ENCODE data around the gene COL23A1.
A peak's percentile ranks its signal among the peaks of the same experiment; 100 is the strongest.
"Not testable (repeated sequence)": the region's sequence is repeated elsewhere in the genome, so short reads cannot be mapped to it uniquely, and the experiment has no call there.

Gene COL23A1

GRCh38 chr5:178267876-178268275 lies 322.3 kb downstream of the COL23A1 start:
- no peaks in the 10 kb centered on the region for H3K4me1 Mint-ChIP-seq
- H3K27ac Mint-ChIP-seq: no peak overlapping the region

GRCh38 chr5:178267245-178267644 lies 322.9 kb downstream of the COL23A1 start:
- H3K27me3 Mint-ChIP-seq: peaks cover 4% of the 10 kb centered on the region
- H3K9me3 Mint-ChIP-seq: peaks cover 9% of the 10 kb centered on the region
- no peaks in the 10 kb centered on the region for H3K36me3 Mint-ChIP-seq
- no peaks in the 10 kb centered on the region for H3K4me1 Mint-ChIP-seq
- no peak overlapping the region for H3K27ac Mint-ChIP-seq
- ATAC-seq: no peak
- no peak overlapping the region for H3K4me3 Mint-ChIP-seq

More at GRCh38 chr5:178267876-178268275, 322.3 kb downstream of the COL23A1 start:
- Mint-ChIP-seq H3K36me3 (no peaks in the 10 kb centered on the region), H3K9me3 (peaks cover 9% of the 10 kb centered on the region), H3K4me3 (no peak overlapping the region), H3K27me3 (peaks cover 10% of the 10 kb centered on the region)
- ATAC-seq: no peak

GRCh38 chr5:178266581-178266980 lies 323.6 kb downstream of the COL23A1 start:
- Mint-ChIP-seq H3K27ac (no peak overlapping the region), H3K27me3 (no peaks in the 10 kb centered on the region), H3K9me3 (peaks cover 9% of the 10 kb centered on the region), H3K4me3 (no peak overlapping the region), H3K36me3 (no peaks in the 10 kb centered on the region), H3K4me1 (no peaks in the 10 kb centered on the region)
- ATAC-seq: no peak

GRCh38 chr5:178265746-178266145 lies 324.4 kb downstream of the COL23A1 start:
- no peak overlapping the region for H3K27ac Mint-ChIP-seq
- no peaks in the 10 kb centered on the region for H3K4me1 Mint-ChIP-seq
- no peak overlapping the region for H3K4me3 Mint-ChIP-seq
- no peak for ATAC-seq
- H3K36me3 Mint-ChIP-seq: no peaks in the 10 kb centered on the region
- H3K27me3 Mint-ChIP-seq: no peaks in the 10 kb centered on the region
- H3K9me3 Mint-ChIP-seq: peaks cover 9% of the 10 kb centered on the region

DNA sequence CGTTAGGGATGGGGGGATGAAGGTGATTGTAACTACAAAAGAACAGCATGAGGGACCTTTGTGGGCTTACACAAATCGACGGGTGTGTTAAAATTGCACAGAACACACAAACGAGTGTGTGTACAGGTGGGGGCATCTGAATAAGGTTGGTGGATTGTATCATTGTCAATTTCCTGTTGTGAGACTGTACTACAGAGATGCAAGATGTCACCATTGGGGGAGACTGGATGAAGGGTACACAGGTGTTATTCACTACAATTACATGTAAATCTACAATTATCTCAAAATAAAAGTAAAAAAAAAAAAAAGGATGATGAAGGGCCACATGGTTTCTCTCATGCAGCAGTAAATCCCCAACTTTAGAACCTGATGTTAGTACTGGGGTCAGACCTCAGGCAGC lies 326.1 kb downstream of the COL23A1 start:
- no peaks in the 10 kb centered on the region for H3K27me3 Mint-ChIP-seq
- peaks cover 4% of the 10 kb centered on the region for H3K9me3 Mint-ChIP-seq
- ATAC-seq: no peak
- no peak overlapping the region for H3K27ac Mint-ChIP-seq
- no peaks in the 10 kb centered on the region for H3K36me3 Mint-ChIP-seq
- no peak overlapping the region for H3K4me3 Mint-ChIP-seq
- no peaks in the 10 kb centered on the region for H3K4me1 Mint-ChIP-seq

DNA sequence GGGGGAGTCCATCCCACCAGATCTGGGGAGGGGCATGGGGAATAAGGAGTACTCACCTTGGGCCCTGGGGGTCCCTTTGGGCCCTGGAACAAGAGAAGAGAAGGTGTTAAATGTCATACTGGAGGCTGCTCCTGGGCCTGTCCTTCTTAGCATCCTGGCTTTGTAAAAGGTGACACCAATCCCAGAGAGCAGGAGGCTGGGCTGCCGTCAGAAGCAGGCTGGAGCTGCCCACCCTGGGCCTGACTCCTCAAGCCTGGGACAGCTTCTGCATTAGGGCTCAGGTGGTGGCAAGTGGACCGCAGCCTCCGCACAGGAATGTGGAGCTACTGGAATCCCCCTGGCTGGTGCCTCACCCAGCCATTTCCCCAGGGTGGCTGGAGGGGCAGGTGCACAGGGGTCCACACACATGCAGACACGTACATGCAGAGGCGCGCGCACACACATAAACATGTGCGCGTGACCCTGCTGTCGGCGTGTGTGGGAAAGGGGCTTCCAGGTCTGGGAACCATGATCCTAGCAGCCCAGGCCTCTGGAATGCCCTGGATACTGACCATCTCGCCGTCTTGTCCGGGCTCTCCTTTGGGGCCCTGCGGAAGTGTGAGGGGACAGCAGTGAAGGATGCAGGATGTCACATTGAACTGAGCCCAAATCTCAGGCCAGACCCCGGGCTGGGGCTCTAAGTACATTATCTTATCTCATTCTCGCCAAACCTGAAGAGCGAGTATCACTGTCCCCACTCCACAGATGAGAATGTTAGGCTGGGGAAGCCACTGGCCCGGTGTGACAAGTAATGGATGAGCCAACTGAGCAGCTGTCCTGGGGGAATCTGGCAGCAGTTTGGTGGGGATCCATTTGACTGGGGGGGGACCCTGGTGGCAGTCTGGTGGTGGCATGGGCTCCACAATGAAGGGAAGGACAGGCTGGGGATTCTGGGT lies 328.3 kb downstream of the COL23A1 start:
- ATAC-seq: no peak
- Mint-ChIP-seq H3K27ac (no peak overlapping the region), H3K9me3 (peaks cover 4% of the 10 kb centered on the region)

GRCh38 chr5:178259623-178260536 lies 330.3 kb downstream of the COL23A1 start:
- H3K27ac Mint-ChIP-seq: no peak overlapping the region
- peaks cover 4% of the 10 kb centered on the region for H3K9me3 Mint-ChIP-seq
- no peak overlapping the region for H3K4me3 Mint-ChIP-seq
- H3K27me3 Mint-ChIP-seq: peaks cover 6% of the 10 kb centered on the region
- ATAC-seq: no peak
- no peaks in the 10 kb centered on the region for H3K36me3 Mint-ChIP-seq
- H3K4me1 Mint-ChIP-seq: peaks cover 6% of the 10 kb centered on the region

More for the DNA sequence above, 328.3 kb downstream of the COL23A1 start:
- H3K27me3 Mint-ChIP-seq: no peaks in the 10 kb centered on the region
- H3K36me3 Mint-ChIP-seq: no peaks in the 10 kb centered on the region
- H3K4me3 Mint-ChIP-seq: no peak overlapping the region
- H3K4me1 Mint-ChIP-seq: no peaks in the 10 kb centered on the region

DNA sequence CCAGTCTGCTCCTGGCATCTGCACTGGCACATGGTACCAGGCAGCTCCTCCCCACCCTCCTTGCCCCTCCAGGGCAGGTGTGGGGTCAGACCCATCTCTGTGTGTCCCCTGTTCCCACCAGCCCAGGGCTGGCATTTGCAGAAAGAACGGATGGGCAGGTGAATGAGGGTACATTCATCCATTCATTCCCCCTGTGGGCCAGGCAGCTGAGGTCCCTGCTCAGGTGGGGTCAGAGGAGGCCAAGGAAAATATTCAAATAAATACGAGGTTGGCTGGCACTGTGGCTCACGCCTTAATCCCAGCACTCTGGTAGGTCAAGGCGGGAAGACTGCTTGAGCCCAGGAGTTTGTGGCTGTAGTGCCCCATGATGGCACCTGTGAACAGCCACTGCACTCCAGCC lies 332.5 kb downstream of the COL23A1 start:
- no peak overlapping the region for H3K4me3 Mint-ChIP-seq
- H3K4me1 Mint-ChIP-seq: peaks cover 16% of the 10 kb centered on the region
- ATAC-seq: no peak

DNA sequence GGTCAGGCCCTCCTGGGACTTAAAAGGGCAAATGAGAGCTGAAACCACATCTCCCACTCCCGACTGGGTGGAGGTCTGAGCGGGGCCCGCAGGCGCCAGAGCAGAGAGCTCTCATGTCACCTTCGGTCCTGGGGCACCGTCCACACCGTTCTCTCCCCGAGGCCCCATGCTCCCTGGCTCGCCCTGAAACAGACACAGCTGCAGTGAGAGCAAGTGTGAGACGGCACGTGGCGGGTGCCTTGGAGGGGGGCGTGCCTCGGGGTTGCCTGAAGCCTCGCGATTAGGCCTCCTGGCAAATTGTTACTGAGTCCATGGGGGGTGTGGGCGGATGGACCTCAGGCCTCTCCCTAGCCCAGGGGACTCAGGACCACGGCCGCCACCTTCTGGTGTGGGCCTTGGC lies 333.4 kb downstream of the COL23A1 start:
- no peak overlapping the region for H3K27ac Mint-ChIP-seq
- no peak overlapping the region for H3K4me3 Mint-ChIP-seq
- peaks cover 15% of the 10 kb centered on the region for H3K27me3 Mint-ChIP-seq
- no peaks in the 10 kb centered on the region for H3K9me3 Mint-ChIP-seq
- H3K4me1 Mint-ChIP-seq: peaks cover 22% of the 10 kb centered on the region
- H3K36me3 Mint-ChIP-seq: no peaks in the 10 kb centered on the region
- ATAC-seq: peak; percentile 35

More for the DNA sequence above, 332.5 kb downstream of the COL23A1 start:
- H3K27ac Mint-ChIP-seq: no peak overlapping the region
- H3K27me3 Mint-ChIP-seq: peaks cover 15% of the 10 kb centered on the region
- no peaks in the 10 kb centered on the region for H3K36me3 Mint-ChIP-seq
- no peaks in the 10 kb centered on the region for H3K9me3 Mint-ChIP-seq

GRCh38 chr5:178253632-178254031 lies 336.6 kb downstream of the COL23A1 start:
- H3K27ac Mint-ChIP-seq, ATAC-seq, H3K9me3 Mint-ChIP-seq, H3K36me3 Mint-ChIP-seq, H3K4me3 Mint-ChIP-seq: not testable (repeated sequence)
- Mint-ChIP-seq H3K4me1 (peaks cover 35% of the 10 kb centered on the region), H3K27me3 (peaks cover 15% of the 10 kb centered on the region)

- H3K27ac Mint-ChIP-seq: peak overlapping the region; percentile 78
- peaks cover 41% of the 10 kb centered on the region for H3K4me1 Mint-ChIP-seq
- no peaks in the 10 kb centered on the region for H3K9me3 Mint-ChIP-seq
- H3K27me3 Mint-ChIP-seq: peaks cover 15% of the 10 kb centered on the region
- ATAC-seq: no peak
- H3K36me3 Mint-ChIP-seq: no peaks in the 10 kb centered on the region
- H3K4me3 Mint-ChIP-seq: no peak overlapping the region
Observed at GRCh38 chr5:178252258-178252657, 337.9 kb downstream of the COL23A1 start.

DNA sequence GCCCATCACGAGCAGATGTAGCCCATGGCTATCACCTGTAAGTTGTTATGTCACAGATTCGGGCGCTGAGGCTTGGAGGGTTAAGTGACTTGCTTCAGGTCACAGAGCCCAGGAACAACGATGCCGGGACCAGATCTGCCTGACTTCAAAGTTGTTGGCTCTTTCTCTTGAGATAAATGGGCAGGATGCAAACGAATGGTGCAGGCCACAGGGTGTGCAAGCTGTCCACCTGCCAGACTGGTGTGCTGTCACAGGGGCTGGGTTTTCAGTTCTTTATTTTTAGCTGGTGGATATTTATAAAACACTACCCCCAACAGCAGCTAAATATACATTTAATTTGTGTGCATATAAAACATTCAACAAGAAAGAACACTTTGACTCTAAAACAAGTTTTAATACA lies 339.9 kb downstream of the COL23A1 start:
- H3K4me3 Mint-ChIP-seq: no peak overlapping the region

GRCh38 chr5:178249191-178249989 lies 340.8 kb downstream of the COL23A1 start:
- Mint-ChIP-seq H3K4me3 (peak overlapping the region; percentile 56), H3K27me3 (peaks cover 4% of the 10 kb centered on the region), H3K4me1 (peaks cover 37% of the 10 kb centered on the region), H3K36me3 (no peaks in the 10 kb centered on the region), H3K27ac (peak overlapping the region; percentile 46), H3K9me3 (no peaks in the 10 kb centered on the region)
- peak; percentile 57 for ATAC-seq

More for the DNA sequence above, 339.9 kb downstream of the COL23A1 start:
- no peaks in the 10 kb centered on the region for H3K9me3 Mint-ChIP-seq
- H3K27me3 Mint-ChIP-seq: peaks cover 13% of the 10 kb centered on the region
- no peaks in the 10 kb centered on the region for H3K36me3 Mint-ChIP-seq
- peaks cover 46% of the 10 kb centered on the region for H3K4me1 Mint-ChIP-seq
- no peak for ATAC-seq
- peak overlapping the region; percentile 46 for H3K27ac Mint-ChIP-seq

GRCh38 chr5:178248750-178249149 lies 341.4 kb downstream of the COL23A1 start:
- no peak for ATAC-seq
- Mint-ChIP-seq H3K4me3 (no peak overlapping the region), H3K36me3 (no peaks in the 10 kb centered on the region), H3K4me1 (peaks cover 32% of the 10 kb centered on the region), H3K9me3 (no peaks in the 10 kb centered on the region), H3K27me3 (no peaks in the 10 kb centered on the region), H3K27ac (no peak overlapping the region)

All from stimulated activated memory B cell treated with anti-CD40 and anti-IgM and Interleukin-4, amounts not matched to agents 10 μg/mL and 1 μg/mL and 100 μg/mL, for 72 hours (primary cell).